Measurements from ENCODE around the gene ARL4D.

Gene ARL4D

GRCh38 chr17:43437756-43438155 lies 39.0 kb downstream of the ARL4D start:
- no peaks in the 10 kb centered on the region for H3K9me3 ChIP-seq (ENCODE audit: control insufficient read depth in 5 of 5, low read length in 5 of 5)
- no peaks in the 10 kb centered on the region for H3K36me3 ChIP-seq (ENCODE audit: control insufficient read depth in 5 of 5, insufficient read depth in 5 of 5, low read length in 5 of 5)
- H3K9ac ChIP-seq (ENCODE audit: low read length in 5 of 5), result no peak overlapping the region
- H3K4me1 ChIP-seq (ENCODE audit: control insufficient read depth in 5 of 5, insufficient read depth in 5 of 5, low read length in 5 of 5), result peaks cover 0 to under 1% (median 0%) of the 10 kb centered on the region in 5 donors
- no peak overlapping the region for H3K27ac ChIP-seq (ENCODE audit: low read depth, low read length)
- no peak overlapping the region for H3K4me3 ChIP-seq (ENCODE audit: low read depth in 1 of 5, low read length in 5 of 5)
- no peaks in the 10 kb centered on the region for H3K27me3 ChIP-seq (ENCODE audit: control insufficient read depth in 5 of 5, insufficient read depth in 4 of 5, low read length in 5 of 5)

GRCh38 chr17:43438626-43439025 lies 39.8 kb downstream of the ARL4D start:
- no peak overlapping the region for H3K4me3 ChIP-seq (ENCODE audit: low read depth in 1 of 5, low read length in 5 of 5)
- no peak overlapping the region for H3K9ac ChIP-seq (ENCODE audit: low read length in 5 of 5)
- peaks cover 0 to 2% (median 0%) of the 10 kb centered on the region in 5 donors for H3K4me1 ChIP-seq (ENCODE audit: control insufficient read depth in 5 of 5, insufficient read depth in 5 of 5, low read length in 5 of 5)
- no peak overlapping the region for H3K27ac ChIP-seq (ENCODE audit: low read depth, low read length)
- H3K36me3 ChIP-seq (ENCODE audit: control insufficient read depth in 5 of 5, insufficient read depth in 5 of 5, low read length in 5 of 5), result no peaks in the 10 kb centered on the region
- H3K27me3 ChIP-seq (ENCODE audit: control insufficient read depth in 5 of 5, insufficient read depth in 4 of 5, low read length in 5 of 5), result no peaks in the 10 kb centered on the region
- no peaks in the 10 kb centered on the region for H3K9me3 ChIP-seq (ENCODE audit: control insufficient read depth in 5 of 5, low read length in 5 of 5)

- Histone ChIP-seq H3K36me3 (ENCODE audit: control insufficient read depth in 5 of 5, insufficient read depth in 5 of 5, low read length in 5 of 5) (no peaks in the 10 kb centered on the region), H3K9ac (ENCODE audit: low read length in 5 of 5) (no peak overlapping the region), H3K27me3 (ENCODE audit: control insufficient read depth in 5 of 5, insufficient read depth in 4 of 5, low read length in 5 of 5) (peaks cover 0 to 2% (median 0%) of the 10 kb centered on the region in 5 donors), H3K9me3 (ENCODE audit: control insufficient read depth in 5 of 5, low read length in 5 of 5) (no peaks in the 10 kb centered on the region), H3K27ac (ENCODE audit: low read depth, low read length) (no peak overlapping the region), H3K4me3 (ENCODE audit: low read depth in 1 of 5, low read length in 5 of 5) (no peak overlapping the region), H3K4me1 (ENCODE audit: control insufficient read depth in 5 of 5, insufficient read depth in 5 of 5, low read length in 5 of 5) (peaks cover 0 to 2% (median 0%) of the 10 kb centered on the region in 5 donors)
These were observed 40.2 kb downstream of the ARL4D start for GRCh38 chr17:43439041-43439440.

- Histone ChIP-seq H3K9ac (ENCODE audit: low read length in 5 of 5) (no peak overlapping the region), H3K27ac (ENCODE audit: low read depth, low read length) (no peak overlapping the region), H3K9me3 (ENCODE audit: control insufficient read depth in 5 of 5, low read length in 5 of 5) (no peaks in the 10 kb centered on the region), H3K4me3 (ENCODE audit: low read depth in 1 of 5, low read length in 5 of 5) (no peak overlapping the region), H3K27me3 (ENCODE audit: control insufficient read depth in 5 of 5, insufficient read depth in 4 of 5, low read length in 5 of 5) (peaks cover 0 to 2% (median 0%) of the 10 kb centered on the region in 5 donors), H3K36me3 (ENCODE audit: control insufficient read depth in 5 of 5, insufficient read depth in 5 of 5, low read length in 5 of 5) (no peaks in the 10 kb centered on the region), H3K4me1 (ENCODE audit: control insufficient read depth in 5 of 5, insufficient read depth in 5 of 5, low read length in 5 of 5) (peaks cover 0 to 2% (median 0%) of the 10 kb centered on the region in 5 donors)
These were observed 43.9 kb downstream of the ARL4D start for GRCh38 chr17:43442711-43443110.

GRCh38 chr17:43443381-43443780 lies 44.6 kb downstream of the ARL4D start:
- no peak overlapping the region for H3K27ac ChIP-seq (ENCODE audit: low read depth, low read length)
- no peaks in the 10 kb centered on the region for H3K36me3 ChIP-seq (ENCODE audit: control insufficient read depth in 5 of 5, insufficient read depth in 5 of 5, low read length in 5 of 5)
- peaks cover 0 to 2% (median 0%) of the 10 kb centered on the region in 5 donors for H3K27me3 ChIP-seq (ENCODE audit: control insufficient read depth in 5 of 5, insufficient read depth in 4 of 5, low read length in 5 of 5)
- no peak overlapping the region for H3K4me3 ChIP-seq (ENCODE audit: low read depth in 1 of 5, low read length in 5 of 5)
- no peak overlapping the region for H3K9ac ChIP-seq (ENCODE audit: low read length in 5 of 5)
- H3K4me1 ChIP-seq (ENCODE audit: control insufficient read depth in 5 of 5, insufficient read depth in 5 of 5, low read length in 5 of 5), result peaks cover 0 to 2% (median 0%) of the 10 kb centered on the region in 5 donors
- no peaks in the 10 kb centered on the region for H3K9me3 ChIP-seq (ENCODE audit: control insufficient read depth in 5 of 5, low read length in 5 of 5)

- Histone ChIP-seq H3K36me3 (ENCODE audit: control insufficient read depth in 5 of 5, insufficient read depth in 5 of 5, low read length in 5 of 5) (no peaks in the 10 kb centered on the region), H3K4me3 (ENCODE audit: low read depth in 1 of 5, low read length in 5 of 5) (no peak overlapping the region), H3K27ac (ENCODE audit: low read depth, low read length) (no peak overlapping the region), H3K9ac (ENCODE audit: low read length in 5 of 5) (no peak overlapping the region), H3K4me1 (ENCODE audit: control insufficient read depth in 5 of 5, insufficient read depth in 5 of 5, low read length in 5 of 5) (peaks cover 0 to 5% (median 2%) of the 10 kb centered on the region in 5 donors), H3K27me3 (ENCODE audit: control insufficient read depth in 5 of 5, insufficient read depth in 4 of 5, low read length in 5 of 5) (peaks cover 0 to 2% (median 0%) of the 10 kb centered on the region in 5 donors), H3K9me3 (ENCODE audit: control insufficient read depth in 5 of 5, low read length in 5 of 5) (no peaks in the 10 kb centered on the region)
These were observed 45.6 kb downstream of the ARL4D start for GRCh38 chr17:43444223-43445008.

- no peak overlapping the region for H3K4me3 ChIP-seq (ENCODE audit: low read depth in 1 of 5, low read length in 5 of 5)
- peaks cover 2 to 11% (median 8%) of the 10 kb centered on the region in 5 donors for H3K4me1 ChIP-seq (ENCODE audit: control insufficient read depth in 5 of 5, insufficient read depth in 5 of 5, low read length in 5 of 5)
- H3K9me3 ChIP-seq (ENCODE audit: control insufficient read depth in 5 of 5, low read length in 5 of 5), result no peaks in the 10 kb centered on the region
- H3K9ac ChIP-seq (ENCODE audit: low read length in 5 of 5), result no peak overlapping the region
- H3K27ac ChIP-seq (ENCODE audit: low read depth, low read length), result no peak overlapping the region
- peaks cover 0 to 2% (median 0%) of the 10 kb centered on the region in 5 donors for H3K27me3 ChIP-seq (ENCODE audit: control insufficient read depth in 5 of 5, insufficient read depth in 4 of 5, low read length in 5 of 5)
- no peaks in the 10 kb centered on the region for H3K36me3 ChIP-seq (ENCODE audit: control insufficient read depth in 5 of 5, insufficient read depth in 5 of 5, low read length in 5 of 5)
These were observed 46.3 kb downstream of the ARL4D start for GRCh38 chr17:43445009-43445589.

- Histone ChIP-seq H3K4me3 (ENCODE audit: low read depth in 1 of 5, low read length in 5 of 5) (no peak overlapping the region), H3K9me3 (ENCODE audit: control insufficient read depth in 5 of 5, low read length in 5 of 5) (no peaks in the 10 kb centered on the region), H3K36me3 (ENCODE audit: control insufficient read depth in 5 of 5, insufficient read depth in 5 of 5, low read length in 5 of 5) (no peaks in the 10 kb centered on the region), H3K27me3 (ENCODE audit: control insufficient read depth in 5 of 5, insufficient read depth in 4 of 5, low read length in 5 of 5) (peaks cover 0 to 2% (median 0%) of the 10 kb centered on the region in 5 donors), H3K4me1 (ENCODE audit: control insufficient read depth in 5 of 5, insufficient read depth in 5 of 5, low read length in 5 of 5) (peaks cover 2 to 11% (median 8%) of the 10 kb centered on the region in 5 donors), H3K27ac (ENCODE audit: low read depth, low read length) (no peak overlapping the region), H3K9ac (ENCODE audit: low read length in 5 of 5) (no peak overlapping the region)
These were observed 48.0 kb downstream of the ARL4D start for GRCh38 chr17:43446773-43447172.

GRCh38 chr17:43448720-43449469 lies 50.1 kb downstream of the ARL4D start:
- H3K27me3 ChIP-seq (ENCODE audit: control insufficient read depth in 5 of 5, insufficient read depth in 4 of 5, low read length in 5 of 5), result peaks cover 0 to 2% (median 0%) of the 10 kb centered on the region in 5 donors
- no peak overlapping the region for H3K4me3 ChIP-seq (ENCODE audit: low read depth in 1 of 5, low read length in 5 of 5)
- H3K27ac ChIP-seq (ENCODE audit: low read depth, low read length), result peak overlapping the region; percentile 7
- peaks cover 0 to 11% (median 8%) of the 10 kb centered on the region in 5 donors for H3K4me1 ChIP-seq (ENCODE audit: control insufficient read depth in 5 of 5, insufficient read depth in 5 of 5, low read length in 5 of 5)
- H3K9me3 ChIP-seq (ENCODE audit: control insufficient read depth in 5 of 5, low read length in 5 of 5), result no peaks in the 10 kb centered on the region
- no peak overlapping the region for H3K9ac ChIP-seq (ENCODE audit: low read length in 5 of 5)
- no peaks in the 10 kb centered on the region for H3K36me3 ChIP-seq (ENCODE audit: control insufficient read depth in 5 of 5, insufficient read depth in 5 of 5, low read length in 5 of 5)

All from subcutaneous abdominal adipose tissue (tissue), 5 donors.